PFSK-1 (cell line): ENCODE results near the gene MTX1.

ENCODE experiments used
- FOXP2 ChIP-seq: optimal IDR thresholded peaks from 2 replicates; pipeline ENCODE3; 2011; ENCODE audit warnings: borderline replicate concordance, control low read depth, inconsistent platforms; ENCODE audit not compliant: insufficient read depth; ENCODE audit errors: extremely low read length, extremely low read depth
- POLR2AphosphoS5 ChIP-seq: IDR thresholded peaks from 2 replicates; pipeline ENCODE4 v1.6.1; 2012; ENCODE audit warnings: low read depth, mild to moderate bottlenecking, control low read depth, low read length, moderate library complexity
- SIN3A ChIP-seq: IDR thresholded peaks from 2 replicates; pipeline ENCODE4 v1.6.1; 2012; ENCODE audit warnings: mild to moderate bottlenecking, low read length, moderate library complexity, borderline replicate concordance; ENCODE audit not compliant: insufficient read depth
- TAF1 ChIP-seq: IDR thresholded peaks from 2 replicates; pipeline ENCODE4 v1.6.1; 2012; ENCODE audit warnings: low read length, control low read depth, borderline replicate concordance; ENCODE audit not compliant: insufficient read depth
- TF ChIP-seq, protein P1 (sequence below), 2 experiments: IDR thresholded peaks; 2 replicates each; pipeline versions ENCODE4 v1.6.1 to v1.8.0; 2011 to 2012; ENCODE audit warnings: low read depth in 2 of 2, low read length in 2 of 2, control low read depth in 1 of 2, inconsistent platforms in 1 of 2, mild to moderate bottlenecking in 1 of 2, moderate library complexity in 1 of 2; ENCODE audit not compliant: insufficient read depth in 1 of 2

The MTX1 gene

DNA sequence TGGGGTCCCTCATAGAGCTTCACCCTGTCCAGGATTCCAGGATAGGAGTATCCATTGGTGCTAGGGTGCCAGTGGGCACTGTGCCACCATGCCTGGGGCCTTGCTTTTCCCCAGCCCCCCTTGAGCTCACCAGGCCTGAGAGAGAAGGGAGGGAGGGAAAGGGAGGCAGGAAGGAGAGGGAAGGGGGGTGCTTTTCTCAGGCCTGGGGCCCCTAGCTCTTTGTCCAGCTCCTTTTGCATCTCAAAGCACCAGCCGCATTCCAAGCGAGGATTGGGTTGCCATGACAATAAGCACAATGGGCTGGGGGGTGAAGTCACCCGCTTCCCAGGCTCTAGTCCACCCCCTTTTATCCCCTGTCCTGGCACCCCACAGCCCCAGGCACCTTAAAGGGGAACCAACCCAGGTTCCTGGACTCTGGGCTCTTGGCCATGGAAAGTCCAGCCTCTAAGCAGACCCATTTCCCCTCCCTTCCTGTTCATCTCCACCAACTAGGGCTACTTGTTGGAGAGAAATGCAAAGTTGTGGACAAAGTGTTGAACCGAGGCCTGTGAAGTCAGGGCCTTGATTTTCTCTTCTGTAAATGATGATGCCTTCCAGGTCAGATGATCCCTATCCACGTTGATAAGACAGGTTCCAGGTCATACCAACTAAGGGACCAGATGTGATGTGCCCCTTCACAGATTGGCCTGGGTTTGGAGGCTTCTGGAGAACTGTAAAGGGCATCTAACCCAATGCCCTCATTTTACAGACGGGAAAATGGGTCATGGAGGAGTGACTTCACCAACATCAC is 12.2 kb upstream of the MTX1 start:
- TF ChIP-seq SIN3A (no peak), FOXP2 (no peak), POLR2AphosphoS5 (no peak), TAF1 (no peak)
- TF ChIP-seq, protein P1, sequence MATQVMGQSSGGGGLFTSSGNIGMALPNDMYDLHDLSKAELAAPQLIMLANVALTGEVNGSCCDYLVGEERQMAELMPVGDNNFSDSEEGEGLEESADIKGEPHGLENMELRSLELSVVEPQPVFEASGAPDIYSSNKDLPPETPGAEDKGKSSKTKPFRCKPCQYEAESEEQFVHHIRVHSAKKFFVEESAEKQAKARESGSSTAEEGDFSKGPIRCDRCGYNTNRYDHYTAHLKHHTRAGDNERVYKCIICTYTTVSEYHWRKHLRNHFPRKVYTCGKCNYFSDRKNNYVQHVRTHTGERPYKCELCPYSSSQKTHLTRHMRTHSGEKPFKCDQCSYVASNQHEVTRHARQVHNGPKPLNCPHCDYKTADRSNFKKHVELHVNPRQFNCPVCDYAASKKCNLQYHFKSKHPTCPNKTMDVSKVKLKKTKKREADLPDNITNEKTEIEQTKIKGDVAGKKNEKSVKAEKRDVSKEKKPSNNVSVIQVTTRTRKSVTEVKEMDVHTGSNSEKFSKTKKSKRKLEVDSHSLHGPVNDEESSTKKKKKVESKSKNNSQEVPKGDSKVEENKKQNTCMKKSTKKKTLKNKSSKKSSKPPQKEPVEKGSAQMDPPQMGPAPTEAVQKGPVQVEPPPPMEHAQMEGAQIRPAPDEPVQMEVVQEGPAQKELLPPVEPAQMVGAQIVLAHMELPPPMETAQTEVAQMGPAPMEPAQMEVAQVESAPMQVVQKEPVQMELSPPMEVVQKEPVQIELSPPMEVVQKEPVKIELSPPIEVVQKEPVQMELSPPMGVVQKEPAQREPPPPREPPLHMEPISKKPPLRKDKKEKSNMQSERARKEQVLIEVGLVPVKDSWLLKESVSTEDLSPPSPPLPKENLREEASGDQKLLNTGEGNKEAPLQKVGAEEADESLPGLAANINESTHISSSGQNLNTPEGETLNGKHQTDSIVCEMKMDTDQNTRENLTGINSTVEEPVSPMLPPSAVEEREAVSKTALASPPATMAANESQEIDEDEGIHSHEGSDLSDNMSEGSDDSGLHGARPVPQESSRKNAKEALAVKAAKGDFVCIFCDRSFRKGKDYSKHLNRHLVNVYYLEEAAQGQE (IDR thresholded peaks at IDR 0.05; ENCODE audit: insufficient read depth in 1 of 2, low read depth in 2 of 2, low read length in 2 of 2), result no peak

DNA sequence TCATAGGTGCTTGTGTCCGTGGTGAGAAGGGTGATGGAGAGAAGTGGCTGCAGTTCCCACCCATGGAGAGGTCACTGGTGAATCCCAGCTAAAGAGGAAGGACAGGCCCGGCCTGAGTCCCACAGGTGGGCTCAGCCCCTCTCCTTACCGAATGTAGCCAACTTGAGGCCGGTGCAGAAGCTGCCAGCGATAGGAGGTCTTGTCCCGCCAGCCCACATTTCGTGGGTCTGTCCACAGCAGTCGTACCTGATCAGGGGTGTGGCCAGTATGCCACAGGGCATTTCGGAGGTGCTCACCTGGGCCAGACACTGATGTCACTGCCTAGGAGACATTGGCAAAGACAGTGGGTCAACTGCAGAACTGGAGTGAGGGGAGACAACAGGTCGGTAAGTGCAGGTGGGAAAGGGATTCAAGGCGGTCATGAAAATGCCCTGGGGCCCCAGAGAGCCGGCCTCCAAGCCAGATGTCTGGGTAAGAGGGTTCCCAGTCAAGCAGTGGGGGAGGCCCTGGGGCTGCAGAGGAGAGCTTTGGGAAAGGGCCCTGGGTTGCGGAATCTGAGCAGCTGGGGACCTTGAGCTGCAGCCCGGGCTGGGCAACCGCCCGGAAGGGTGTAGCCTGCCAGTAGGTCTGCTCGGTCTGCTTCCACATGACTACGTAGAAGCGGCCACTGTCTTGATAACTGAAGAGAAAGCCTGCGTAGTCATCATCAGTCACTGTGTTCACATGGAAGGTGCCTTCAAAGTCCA is 11.4 kb upstream of the MTX1 start:
- TF ChIP-seq FOXP2, result no peak
- TF ChIP-seq, protein P1 (IDR thresholded peaks at IDR 0.05; ENCODE audit: insufficient read depth in 1 of 2, low read depth in 2 of 2, low read length in 2 of 2), result no peak
- TF ChIP-seq POLR2AphosphoS5, result no peak
- no peak for TF ChIP-seq SIN3A
- no peak for TF ChIP-seq TAF1

DNA sequence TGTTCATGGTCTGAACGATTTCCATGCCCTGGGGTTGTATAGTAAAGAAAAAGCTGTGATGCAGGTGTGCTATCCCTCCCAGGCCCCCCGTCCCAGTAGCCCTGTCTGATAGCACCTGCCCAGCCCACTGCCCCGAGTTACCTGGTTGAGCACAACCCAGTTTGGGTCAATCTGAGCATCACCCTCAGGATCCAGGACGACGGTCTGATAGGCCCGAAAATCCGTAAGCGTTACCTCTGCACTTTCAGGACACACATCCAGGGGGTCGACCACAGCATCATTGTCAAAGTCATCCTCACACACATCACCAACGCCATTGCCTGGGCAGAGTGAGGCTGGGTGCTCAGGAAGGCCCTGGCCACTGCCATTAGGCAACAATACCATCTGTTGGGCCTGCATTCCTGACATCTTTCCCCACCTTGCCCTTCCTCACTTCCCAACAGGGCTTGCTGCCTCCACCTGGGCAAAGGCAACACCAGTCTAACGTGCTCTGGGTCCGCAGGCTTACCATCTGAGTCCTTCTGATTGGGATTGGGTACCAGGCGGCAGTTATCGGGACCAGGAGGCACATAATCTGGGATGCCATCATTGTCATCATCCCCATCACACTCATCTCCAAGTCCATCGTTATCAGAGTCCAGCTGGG is 10.5 kb upstream of the MTX1 start:
- TF ChIP-seq POLR2AphosphoS5, result no peak
- TF ChIP-seq SIN3A, result no peak
- no peak for TF ChIP-seq FOXP2

DNA sequence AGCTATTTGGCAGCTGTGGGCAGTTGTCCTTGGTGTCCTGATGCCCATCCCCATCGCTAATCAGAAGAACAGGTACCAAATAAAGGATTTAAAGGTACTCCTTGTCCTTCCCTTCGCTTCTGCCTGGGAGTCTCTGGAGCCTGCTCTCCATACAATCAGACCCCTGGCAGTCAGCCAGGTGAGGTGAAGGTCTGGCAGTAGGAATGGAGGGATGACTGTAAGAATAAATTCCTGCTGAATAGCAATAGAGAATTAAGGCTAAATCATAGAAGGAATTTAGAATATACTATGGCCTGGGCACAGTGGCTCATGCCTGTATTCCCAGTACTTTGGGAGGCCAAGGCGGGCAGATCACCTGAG is 10.0 kb upstream of the MTX1 start:
- TF ChIP-seq TAF1 (no peak), SIN3A (no peak), POLR2AphosphoS5 (no peak), FOXP2 (no peak)
- TF ChIP-seq, protein P1 (IDR thresholded peaks at IDR 0.05; ENCODE audit: insufficient read depth in 1 of 2, low read depth in 2 of 2, low read length in 2 of 2), result no peak

DNA sequence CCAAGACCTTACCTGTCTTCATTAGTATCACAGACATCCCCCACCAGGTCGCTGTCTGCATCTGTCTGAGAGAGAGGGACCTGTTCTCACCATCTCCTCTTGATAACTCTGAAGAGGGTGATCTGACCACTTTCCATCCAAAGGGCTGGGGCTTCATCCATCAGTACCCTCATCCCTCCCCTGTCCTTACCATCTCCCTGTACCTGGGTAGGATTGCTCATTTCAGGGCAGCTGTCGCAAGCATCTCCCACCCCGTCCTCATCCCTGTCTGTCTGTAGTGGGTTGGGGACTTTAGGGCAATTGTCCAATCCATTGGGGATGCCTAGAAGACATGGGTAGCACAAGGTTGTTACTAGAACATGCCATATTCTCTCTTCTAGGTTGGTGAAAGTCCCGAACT is 8.7 kb upstream of the MTX1 start:
- TF ChIP-seq, protein P1 (IDR thresholded peaks at IDR 0.05; ENCODE audit: insufficient read depth in 1 of 2, low read depth in 2 of 2, low read length in 2 of 2), result no peak
- TF ChIP-seq SIN3A (no peak), TAF1 (no peak), POLR2AphosphoS5 (no peak), FOXP2 (no peak)
